GM19395 (cell line): ENCODE results near the gene IFI30.

Source experiments
- ATAC-seq: cut with Tn5 transposase; IDR thresholded peaks from one replicate; pipeline ENCODE4 v1.9.1; 2021; ENCODE audit warnings: mild to moderate bottlenecking, moderate library complexity; ENCODE audit not compliant: unreplicated experiment

The IFI30 gene

DNA sequence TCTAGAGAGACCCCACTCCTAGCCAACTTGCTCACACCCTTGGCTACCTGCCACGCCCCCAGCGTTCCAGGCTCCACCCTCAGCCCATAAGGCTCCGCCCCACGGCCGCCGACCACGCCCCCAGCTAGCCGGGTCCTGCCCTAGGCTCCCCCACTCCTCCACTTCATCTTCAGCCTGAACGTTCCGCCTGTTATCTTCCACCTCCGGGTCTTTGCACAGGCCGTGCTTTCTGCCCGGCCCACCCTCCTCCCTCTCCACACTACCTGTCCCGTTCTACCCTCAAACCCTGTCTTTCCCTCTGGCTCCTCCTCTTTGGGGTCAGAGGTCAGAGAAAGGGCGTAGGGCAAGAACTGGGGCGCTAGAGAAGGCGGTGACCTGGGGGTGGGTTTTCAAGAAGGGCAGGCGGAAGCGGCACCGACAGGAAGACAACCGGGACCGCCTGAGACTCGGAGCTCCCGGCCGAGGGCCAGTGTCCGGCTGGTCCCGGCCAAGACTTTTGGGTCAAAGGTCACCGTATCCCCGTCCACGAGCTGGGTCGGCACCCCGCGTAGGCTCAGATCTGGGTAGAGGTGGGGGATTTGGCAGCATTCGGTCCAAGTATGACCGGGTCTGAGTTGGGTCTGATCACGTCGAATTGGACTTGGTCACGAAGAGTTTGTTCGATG lies 50.4 kb downstream of the IFI30 start:
- no peak for ATAC-seq

GRCh38 chr19:18224525-18225354 lies 51.1 kb downstream of the IFI30 start:
- peak; percentile 90 for ATAC-seq

- ATAC-seq, result no peak
Measured at GRCh38 chr19:18225355-18225701, 51.7 kb downstream of the IFI30 start.

- ATAC-seq, result no peak
Measured at GRCh38 chr19:18225702-18226468, 52.3 kb downstream of the IFI30 start, which contains the start of gene PDE4C. PDE4C (minus strand) TSS chr19:18226438; CDS start chr19:18226415, 23 bp downstream.

DNA sequence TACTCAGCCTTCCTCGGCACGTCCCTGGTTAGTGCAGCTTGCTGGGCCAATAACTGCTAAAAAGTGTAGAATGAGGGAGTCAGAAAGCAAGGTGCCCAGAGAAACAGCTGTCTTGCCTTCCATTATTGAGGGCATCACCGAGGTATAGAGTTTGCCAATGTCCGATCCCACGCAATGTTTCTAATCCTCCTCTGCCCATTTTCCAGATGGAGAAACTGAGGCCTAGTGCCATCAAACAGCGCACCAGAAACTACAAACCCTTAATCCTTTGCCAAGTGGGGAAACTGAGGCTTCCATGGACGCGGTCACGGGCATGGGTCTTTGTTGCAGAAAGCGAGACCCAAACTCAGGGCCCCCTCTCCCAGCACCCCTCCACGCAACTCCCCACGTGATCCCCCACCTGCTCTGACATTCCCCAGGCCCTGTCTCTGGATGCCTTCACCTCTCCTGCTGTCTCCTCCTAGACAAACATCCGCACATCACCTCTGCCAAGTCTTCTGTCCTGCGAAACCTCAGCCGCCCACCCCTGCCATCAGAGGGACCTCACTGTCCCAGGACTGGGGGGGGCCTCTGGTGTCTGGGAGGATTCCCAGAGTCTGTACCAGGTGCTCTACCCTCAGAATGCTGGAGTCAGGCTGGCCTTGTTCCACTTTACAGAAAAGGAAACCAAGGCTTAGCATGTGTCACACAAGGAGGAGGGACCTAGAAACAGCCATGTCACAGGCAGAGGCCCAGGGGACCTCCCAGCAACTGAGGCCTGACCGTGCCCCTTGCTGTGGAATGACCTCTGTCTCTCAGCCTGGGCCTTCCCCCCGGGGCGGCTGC lies 53.6 kb downstream of the IFI30 start:
- no peak for ATAC-seq
